SU-DHL-6 (cell line): Measurements from ENCODE around the gene VPS41.

ENCODE experiments used
- H2AFZ ChIP-seq: fragments of 200-600 bp; sonication (generic); 2 replicates; pipeline ENCODE4 v1.6.1; 2014; ENCODE audit warnings: low read depth, mild to moderate bottlenecking, moderate library complexity, mixed read lengths, antibody characterized with exemption, low read length; ENCODE audit not compliant: severe bottlenecking
- H3F3A ChIP-seq: fragments of 200-600 bp; shearing (Covaris generic); 2 replicates; pipeline ENCODE4 v1.6.0; 2016; ENCODE audit warnings: antibody characterized with exemption, mild to moderate bottlenecking; ENCODE audit not compliant: insufficient read depth
- H3K27ac ChIP-seq: fragments of 200-600 bp; sonication (generic); 2 replicates; pipeline ENCODE4 v1.5.1; 2016; ENCODE audit warnings: low read depth, mild to moderate bottlenecking, low read length, moderate library complexity, mixed read lengths
- H3K27me3 ChIP-seq: fragments of 200-600 bp; sonication (generic), shearing (Covaris generic); 2 replicates; pipeline ENCODE4 v1.6.0; 2014; ENCODE audit warnings: mild to moderate bottlenecking, low read length
- H3K36me3 ChIP-seq: fragments of 200-600 bp; sonication (generic); 2 replicates; pipeline ENCODE4 v1.6.1; 2014; ENCODE audit warnings: mild to moderate bottlenecking, low read length, mixed read lengths
- H3K4me2 ChIP-seq: fragments of 300-600, 200-600 bp; shearing (Covaris generic), sonication (generic); 2 replicates; pipeline ENCODE4 v1.6.0; 2014; ENCODE audit warnings: low read length, low read depth, mild to moderate bottlenecking; ENCODE audit not compliant: poor library complexity, severe bottlenecking
- H3K4me3 ChIP-seq: fragments of 200-600 bp; sonication (generic); 2 replicates; pipeline ENCODE4 v1.5.1; 2014; ENCODE audit warnings: antibody characterized with exemption, low read length, mild to moderate bottlenecking, mixed read lengths; ENCODE audit not compliant: insufficient read depth, poor library complexity, severe bottlenecking
- H3K79me2 ChIP-seq: fragments of 200-600 bp; sonication (generic); 2 replicates; pipeline ENCODE4 v1.6.1; 2014; ENCODE audit warnings: mild to moderate bottlenecking, low read length, moderate library complexity; ENCODE audit not compliant: insufficient read depth
- H3K9ac ChIP-seq: fragments of 200-600 bp; sonication (generic); 2 replicates; pipeline ENCODE4 v1.7.0; 2014; ENCODE audit warnings: mild to moderate bottlenecking, low read length
- H3K9me2 ChIP-seq: fragments of 200-600 bp; sonication (generic); replicated peaks from 2 replicates; pipeline ENCODE4 v1.6.1; 2014; ENCODE audit warnings: low read length; ENCODE audit not compliant: insufficient read depth
- H3K9me3 ChIP-seq: fragments of 200-600 bp; sonication (generic); 2 replicates; pipeline ENCODE4 v1.6.1; 2014; ENCODE audit warnings: low read length, mixed read lengths; ENCODE audit not compliant: insufficient read depth
- H4K20me1 ChIP-seq: fragments of 200-600 bp; sonication (generic); 2 replicates; pipeline ENCODE4 v1.6.1; 2014; ENCODE audit warnings: low read depth, mild to moderate bottlenecking, antibody characterized with exemption, low read length, moderate library complexity, mixed read lengths
- EZH2phosphoT487 ChIP-seq: fragments of 200-600 bp; sonication (generic), shearing (Covaris generic); conservative IDR thresholded peaks from 2 replicates; pipeline ENCODE4 v1.6.1; 2018; ENCODE audit warnings: mild to moderate bottlenecking, antibody characterized with exemption, low read length, moderate library complexity, mixed read lengths
- TF ChIP-seq, protein P1 (sequence below): fragments of 200-600 bp; sonication (generic); IDR thresholded peaks from one replicate; pipeline ENCODE4 v1.5.1; 2017; ENCODE audit warnings: antibody characterized with exemption, mild to moderate bottlenecking, low read length, moderate library complexity; ENCODE audit not compliant: insufficient read depth, poor library complexity, severe bottlenecking

Gene VPS41

DNA sequence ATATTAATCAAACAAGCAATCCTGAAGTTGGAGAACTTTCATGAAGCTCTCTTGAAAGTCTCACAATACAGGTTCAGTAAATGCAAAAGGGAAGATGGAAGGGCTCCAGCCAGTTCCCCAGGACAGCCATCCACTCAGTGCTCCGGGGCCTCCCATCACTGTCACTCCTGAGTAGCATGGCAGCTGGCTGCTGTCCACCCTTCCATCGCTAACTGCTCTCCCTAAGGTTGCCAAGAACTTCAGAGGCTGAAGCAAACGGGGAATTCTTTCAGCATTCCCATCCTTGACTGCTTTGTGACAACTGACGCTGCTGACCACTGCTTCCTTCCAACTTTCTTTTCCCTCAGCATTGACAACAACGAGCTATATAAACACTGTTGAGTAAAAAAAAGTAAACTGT is 69.1 kb downstream of the VPS41 start:
- Histone ChIP-seq H3F3A (no peaks in the 10 kb centered on the region), H2AFZ (no peak overlapping the region), H3K27me3 (no peaks in the 10 kb centered on the region), H3K9me2 (no peaks in the 10 kb centered on the region), H3K9me3 (no peaks in the 10 kb centered on the region), H3K9ac (no peak overlapping the region), H3K79me2 (no peaks in the 10 kb centered on the region), H3K4me3 (no peak overlapping the region), H3K36me3 (no peaks in the 10 kb centered on the region), H3K27ac (no peak overlapping the region), H3K4me2 (no peak overlapping the region), H4K20me1 (peaks cover 3% of the 10 kb centered on the region; the same call in 1 of the 2 replicates)
- TF ChIP-seq EZH2phosphoT487 = no peak
- TF ChIP-seq, protein P1, sequence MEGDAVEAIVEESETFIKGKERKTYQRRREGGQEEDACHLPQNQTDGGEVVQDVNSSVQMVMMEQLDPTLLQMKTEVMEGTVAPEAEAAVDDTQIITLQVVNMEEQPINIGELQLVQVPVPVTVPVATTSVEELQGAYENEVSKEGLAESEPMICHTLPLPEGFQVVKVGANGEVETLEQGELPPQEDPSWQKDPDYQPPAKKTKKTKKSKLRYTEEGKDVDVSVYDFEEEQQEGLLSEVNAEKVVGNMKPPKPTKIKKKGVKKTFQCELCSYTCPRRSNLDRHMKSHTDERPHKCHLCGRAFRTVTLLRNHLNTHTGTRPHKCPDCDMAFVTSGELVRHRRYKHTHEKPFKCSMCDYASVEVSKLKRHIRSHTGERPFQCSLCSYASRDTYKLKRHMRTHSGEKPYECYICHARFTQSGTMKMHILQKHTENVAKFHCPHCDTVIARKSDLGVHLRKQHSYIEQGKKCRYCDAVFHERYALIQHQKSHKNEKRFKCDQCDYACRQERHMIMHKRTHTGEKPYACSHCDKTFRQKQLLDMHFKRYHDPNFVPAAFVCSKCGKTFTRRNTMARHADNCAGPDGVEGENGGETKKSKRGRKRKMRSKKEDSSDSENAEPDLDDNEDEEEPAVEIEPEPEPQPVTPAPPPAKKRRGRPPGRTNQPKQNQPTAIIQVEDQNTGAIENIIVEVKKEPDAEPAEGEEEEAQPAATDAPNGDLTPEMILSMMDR = no peak

DNA sequence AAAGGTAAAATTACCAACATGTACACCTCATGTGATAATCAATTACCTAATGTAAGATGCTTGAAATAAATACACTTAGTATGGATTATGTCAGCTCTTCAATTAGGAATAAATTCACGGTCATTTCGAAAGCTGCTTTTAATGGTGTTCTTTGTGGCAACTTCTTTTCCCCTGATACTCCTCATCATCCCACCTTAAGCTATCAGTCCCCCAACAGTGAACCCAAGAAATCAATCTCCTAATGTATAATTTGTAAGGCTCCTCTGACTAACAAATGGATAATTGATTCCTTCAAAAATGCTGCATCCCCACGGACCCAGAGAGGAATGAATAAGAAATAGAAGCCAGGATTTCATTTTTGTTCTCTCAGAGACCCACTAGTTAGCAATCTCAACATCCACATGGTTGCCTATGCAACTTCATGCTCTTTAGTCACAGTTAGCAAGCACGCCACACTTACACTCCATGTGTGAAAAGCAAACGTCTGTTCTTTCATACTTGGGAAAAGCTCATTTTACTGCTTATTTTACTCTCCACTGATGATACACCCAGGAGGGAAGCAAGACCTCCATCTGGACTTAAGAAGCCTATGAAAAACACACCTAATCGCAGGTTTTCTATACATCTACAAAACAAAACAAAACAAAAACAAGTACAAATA is 70.1 kb downstream of the VPS41 start:
- H2AFZ ChIP-seq = no peak overlapping the region
- H3K9ac ChIP-seq = no peak overlapping the region
- no peaks in the 10 kb centered on the region for H3K27me3 ChIP-seq
- H3K4me3 ChIP-seq = no peak overlapping the region
- no peak for TF ChIP-seq EZH2phosphoT487
- TF ChIP-seq, protein P1 = no peak
- peaks cover 5% of the 10 kb centered on the region; the same call in 1 of the 2 replicates for H4K20me1 ChIP-seq
- H3K27ac ChIP-seq = no peak overlapping the region
- H3K9me2 ChIP-seq = no peaks in the 10 kb centered on the region
- no peaks in the 10 kb centered on the region for H3K9me3 ChIP-seq
- no peaks in the 10 kb centered on the region for H3K36me3 ChIP-seq
- H3K4me2 ChIP-seq = no peak overlapping the region
- H3K79me2 ChIP-seq = no peaks in the 10 kb centered on the region
- H3F3A ChIP-seq = no peaks in the 10 kb centered on the region

DNA sequence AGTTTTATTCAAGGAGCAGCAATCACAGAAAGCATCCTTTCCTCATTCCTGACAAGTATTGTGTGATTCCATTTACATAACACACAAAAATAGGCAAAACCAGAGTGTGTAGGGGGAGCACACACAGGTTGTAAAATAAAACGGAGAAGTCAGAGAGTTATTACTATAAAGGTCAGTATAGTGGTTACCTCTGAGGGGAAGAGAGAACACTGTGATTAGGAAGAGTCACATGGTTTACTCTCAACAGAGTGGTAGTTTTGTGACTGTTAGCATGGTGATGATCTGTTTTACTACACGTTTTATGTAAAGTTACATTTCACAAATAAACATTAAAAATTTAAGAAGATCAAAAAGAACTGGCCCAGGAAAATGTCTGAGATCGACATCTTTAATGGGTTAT is 74.6 kb downstream of the VPS41 start:
- H3K79me2 ChIP-seq = no peaks in the 10 kb centered on the region
- TF ChIP-seq EZH2phosphoT487 = no peak
- TF ChIP-seq, protein P1 = no peak
- H3K9me2 ChIP-seq = no peaks in the 10 kb centered on the region
- no peak overlapping the region for H3K4me3 ChIP-seq
- H3K27me3 ChIP-seq = no peaks in the 10 kb centered on the region
- no peaks in the 10 kb centered on the region for H3K9me3 ChIP-seq
- H3K4me2 ChIP-seq = no peak overlapping the region
- H3K9ac ChIP-seq = no peak overlapping the region
- no peaks in the 10 kb centered on the region for H3F3A ChIP-seq
- no peaks in the 10 kb centered on the region for H3K36me3 ChIP-seq
- peaks cover 9% of the 10 kb centered on the region for H4K20me1 ChIP-seq
- no peak overlapping the region for H2AFZ ChIP-seq
- no peak overlapping the region for H3K27ac ChIP-seq
